DND-41 (cell line): Measurements from ENCODE around the gene GNAI2.

Source experiments
- CTCF ChIP-seq: IDR thresholded peaks from 2 replicates; pipeline ENCODE4 v1.5.1; 2012; ENCODE audit warnings: borderline replicate concordance, low read length, moderate library complexity, mild to moderate bottlenecking; ENCODE audit not compliant: poor library complexity, severe bottlenecking; ENCODE audit errors: extremely low read depth
- EZH2 ChIP-seq: IDR thresholded peaks from 3 replicates; pipeline ENCODE4 v1.6.1; 2012; ENCODE audit warnings: borderline replicate concordance, low read depth, mild to moderate bottlenecking, moderate library complexity, low read length, inconsistent platforms; ENCODE audit not compliant: severe bottlenecking

GRCh38 chr3:50264964-50265485 is 29.0 kb downstream of the GNAI2 start:
- TF ChIP-seq CTCF (no peak), EZH2 (no peak)
